Smooth muscle cell (in vitro differentiated cells): ENCODE results near the gene LIG3. TPM values are rescaled to one million over a fixed set of nuclear protein-coding genes. Genes with fewer than 3 reads are reported as not detected.

Source experiments
- DNase-seq: peaks from one replicate; lab custom pipeline; 2025; ENCODE audit not compliant: unreplicated experiment; lab: John Stamatoyannopoulos, UW
- H2AFZ ChIP-seq: fragments of 200-600 bp; sonication (generic); 2 replicates; pipeline ENCODE4 v1.6.0; 2016; ENCODE audit warnings: antibody characterized with exemption, low read depth, mild to moderate bottlenecking
- H3F3A ChIP-seq: fragments of 200-600 bp; sonication (generic); 2 replicates; pipeline ENCODE4 v1.6.0; 2017; ENCODE audit warnings: antibody characterized with exemption, low read depth
- H3K27ac ChIP-seq: fragments of 200-600 bp; sonication (generic); 2 replicates; pipeline ENCODE4 v1.5.1; 2016; ENCODE audit warnings: low read depth, mild to moderate bottlenecking
- H3K27me3 ChIP-seq: fragments of 200-600 bp; sonication (generic); 2 replicates; pipeline ENCODE4 v1.6.1; 2016; ENCODE audit warnings: low read depth, mild to moderate bottlenecking
- H3K36me3 ChIP-seq: fragments of 200-600 bp; sonication (generic); 2 replicates; pipeline ENCODE4 v1.5.1; 2016; ENCODE audit warnings: low read depth
- H3K4me1 ChIP-seq: fragments of 200-600 bp; sonication (generic); 2 replicates; pipeline ENCODE4 v1.5.1; 2016; ENCODE audit warnings: low read depth
- H3K4me2 ChIP-seq: fragments of 200-600 bp; sonication (generic); 2 replicates; pipeline ENCODE4 v1.6.0; 2016; ENCODE audit warnings: mild to moderate bottlenecking
- H3K4me3 ChIP-seq: fragments of 200-600 bp; sonication (generic); 2 replicates; pipeline ENCODE4 v1.5.1; 2016; ENCODE audit warnings: mild to moderate bottlenecking
- H3K79me2 ChIP-seq: fragments of 200-600 bp; sonication (generic); 2 replicates; pipeline ENCODE4 v1.6.0; 2016; ENCODE audit warnings: low read depth, mild to moderate bottlenecking
- H3K9ac ChIP-seq: fragments of 200-600 bp; sonication (generic); 2 replicates; pipeline ENCODE4 v1.6.0; 2016; ENCODE audit warnings: low read depth
- H3K9me3 ChIP-seq: fragments of 200-600 bp; sonication (generic); replicated peaks from 2 replicates; pipeline ENCODE4 v1.5.1; 2016; ENCODE audit warnings: low read depth
- H4K20me1 ChIP-seq: fragments of 200-600 bp; sonication (generic); 2 replicates; pipeline ENCODE4 v1.6.0; 2016; ENCODE audit warnings: low read depth
- WGBS: methylation state at CpG from one replicate; pipeline ENCODE4 v1.1.7; 2016; ENCODE audit warnings: low lambda C conversion rate; 5-methylcytosine and 5-hydroxymethylcytosine counted together
- polyA plus RNA-seq: library from polyadenylated mRNA; unstranded; fragments of >200 nt; fragmentation: Nextera tagmentation; extraction: Ambion mirVana; gene quantifications from 2 replicates; pipeline ENCODE4 v1.2.1, GENCODE V29; 2016
- total RNA-seq: library from RNA; depleted of rRNA; stranded (reverse); fragments of >200 nt; gene quantifications from 2 replicates; pipeline ENCODE4 v1.2.3, GENCODE V29; 2014
- TF ChIP-seq, protein P1 (sequence below): fragments of 200-600 bp; sonication (generic); IDR thresholded peaks from 2 replicates; pipeline ENCODE4 v1.5.1; 2017; ENCODE audit warnings: borderline replicate concordance, mild to moderate bottlenecking, antibody characterized with exemption; ENCODE audit not compliant: insufficient read depth, poor library complexity, severe bottlenecking

The LIG3 gene
- total and polyA plus RNA-seq, 2 experiments from 2014 or later: 18.1 to 34.6 TPM

DNA sequence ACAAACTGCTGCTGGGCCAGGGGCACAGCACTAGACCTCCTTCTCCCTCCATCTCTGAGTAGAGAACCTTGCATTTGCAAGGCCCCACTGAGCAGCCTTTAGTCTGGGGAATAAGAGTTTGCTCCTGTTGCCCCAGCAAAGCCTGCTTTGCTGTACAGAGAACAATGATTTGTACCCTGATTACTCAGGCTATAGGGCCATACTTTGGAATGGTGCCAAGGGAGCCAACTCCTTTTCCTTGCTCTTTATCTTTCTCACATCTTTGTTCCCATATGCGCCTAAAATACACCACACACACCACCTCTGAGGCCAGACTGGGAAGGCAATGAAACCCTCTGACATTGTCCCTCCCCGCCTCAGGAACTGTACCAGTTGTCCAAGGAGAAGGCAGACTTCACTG is 21.2 kb downstream of the LIG3 start:
- Histone ChIP-seq H3K4me2 (no peak overlapping the region), H4K20me1 (no peaks in the 10 kb centered on the region), H3K4me1 (no peaks in the 10 kb centered on the region), H3K36me3 (no peaks in the 10 kb centered on the region), H3K9ac (no peak overlapping the region), H3K79me2 (no peaks in the 10 kb centered on the region), H3K9me3 (no peaks in the 10 kb centered on the region), H3K4me3 (no peak overlapping the region), H2AFZ (no peak overlapping the region), H3F3A (no peaks in the 10 kb centered on the region), H3K27ac (no peak overlapping the region), H3K27me3 (no peaks in the 10 kb centered on the region)
- TF ChIP-seq, protein P1, sequence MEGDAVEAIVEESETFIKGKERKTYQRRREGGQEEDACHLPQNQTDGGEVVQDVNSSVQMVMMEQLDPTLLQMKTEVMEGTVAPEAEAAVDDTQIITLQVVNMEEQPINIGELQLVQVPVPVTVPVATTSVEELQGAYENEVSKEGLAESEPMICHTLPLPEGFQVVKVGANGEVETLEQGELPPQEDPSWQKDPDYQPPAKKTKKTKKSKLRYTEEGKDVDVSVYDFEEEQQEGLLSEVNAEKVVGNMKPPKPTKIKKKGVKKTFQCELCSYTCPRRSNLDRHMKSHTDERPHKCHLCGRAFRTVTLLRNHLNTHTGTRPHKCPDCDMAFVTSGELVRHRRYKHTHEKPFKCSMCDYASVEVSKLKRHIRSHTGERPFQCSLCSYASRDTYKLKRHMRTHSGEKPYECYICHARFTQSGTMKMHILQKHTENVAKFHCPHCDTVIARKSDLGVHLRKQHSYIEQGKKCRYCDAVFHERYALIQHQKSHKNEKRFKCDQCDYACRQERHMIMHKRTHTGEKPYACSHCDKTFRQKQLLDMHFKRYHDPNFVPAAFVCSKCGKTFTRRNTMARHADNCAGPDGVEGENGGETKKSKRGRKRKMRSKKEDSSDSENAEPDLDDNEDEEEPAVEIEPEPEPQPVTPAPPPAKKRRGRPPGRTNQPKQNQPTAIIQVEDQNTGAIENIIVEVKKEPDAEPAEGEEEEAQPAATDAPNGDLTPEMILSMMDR: no peak
- DNase-seq: no peak
- 93% methylated on average over 2 of the region's 2 CpGs for WGBS

DNA sequence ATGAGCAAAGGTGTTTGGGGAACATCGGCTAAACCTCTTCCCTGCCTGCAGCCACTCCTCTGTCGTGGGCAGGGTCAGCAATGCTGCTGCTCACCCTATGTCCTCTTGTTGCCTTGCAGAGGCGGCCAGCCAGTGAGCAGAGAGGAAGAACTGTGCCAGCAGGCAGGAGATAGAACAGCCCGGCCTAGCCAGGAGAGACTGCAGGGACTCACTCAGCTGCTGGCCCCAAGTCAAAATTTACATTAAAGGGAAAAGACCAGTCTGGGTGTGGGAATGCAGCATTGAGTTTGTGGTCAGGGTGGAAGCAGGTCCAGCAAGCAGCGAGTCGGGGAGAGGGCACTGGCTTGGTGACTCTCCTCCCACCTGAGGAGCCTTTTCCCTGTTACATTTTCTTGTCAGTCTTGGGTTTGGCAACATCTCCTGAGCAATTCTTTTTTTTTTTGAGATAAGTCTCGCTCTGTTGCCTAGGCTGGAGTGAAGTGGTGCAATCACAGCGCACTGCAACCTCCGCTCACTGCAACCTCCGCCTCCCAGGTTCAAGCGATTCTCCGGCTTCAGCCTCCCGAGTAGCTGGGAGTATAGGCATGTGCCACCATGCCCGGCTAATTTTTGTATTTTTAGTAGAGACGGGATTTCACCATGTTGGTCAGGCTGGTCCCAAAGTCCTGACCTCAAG is 22.7 kb downstream of the LIG3 start:
- Histone ChIP-seq H3K4me2 (no peak overlapping the region), H3K9me3 (no peaks in the 10 kb centered on the region), H3K27ac (no peak overlapping the region), H3K27me3 (no peaks in the 10 kb centered on the region), H3K36me3 (no peaks in the 10 kb centered on the region), H2AFZ (no peak overlapping the region), H3K9ac (no peak overlapping the region), H3K4me3 (no peak overlapping the region), H4K20me1 (no peaks in the 10 kb centered on the region), H3F3A (no peaks in the 10 kb centered on the region), H3K79me2 (no peaks in the 10 kb centered on the region), H3K4me1 (no peaks in the 10 kb centered on the region)
- WGBS: 96% methylated on average over 15 of the region's 15 CpGs
- no peak for DNase-seq
- TF ChIP-seq, protein P1: no peak

- no peaks in the 10 kb centered on the region for H3K27me3 ChIP-seq
- H3K79me2 ChIP-seq: no peaks in the 10 kb centered on the region
- TF ChIP-seq, protein P1: no peak
- H4K20me1 ChIP-seq: no peaks in the 10 kb centered on the region
- H3K9ac ChIP-seq: no peak overlapping the region
- H3K36me3 ChIP-seq: no peaks in the 10 kb centered on the region
- no peak overlapping the region for H3K27ac ChIP-seq
- 97% methylated on average over 4 of the region's 4 CpGs for WGBS
- H3K4me1 ChIP-seq: no peaks in the 10 kb centered on the region
- no peaks in the 10 kb centered on the region for H3F3A ChIP-seq
- H3K4me3 ChIP-seq: no peak overlapping the region
- no peak for DNase-seq
- H2AFZ ChIP-seq: no peak overlapping the region
- no peaks in the 10 kb centered on the region for H3K9me3 ChIP-seq
- H3K4me2 ChIP-seq: no peak overlapping the region
Measured at GRCh38 chr17:35003778-35004177, 23.5 kb downstream of the LIG3 start.

GRCh38 chr17:35006345-35006744 is 26.0 kb downstream of the LIG3 start:
- Histone ChIP-seq H3K36me3 (no peaks in the 10 kb centered on the region), H4K20me1 (no peaks in the 10 kb centered on the region), H3K9ac (no peak overlapping the region), H3K79me2 (no peaks in the 10 kb centered on the region), H2AFZ (no peak overlapping the region), H3K27me3 (no peaks in the 10 kb centered on the region), H3K4me2 (no peak overlapping the region), H3F3A (no peaks in the 10 kb centered on the region), H3K4me3 (no peak overlapping the region), H3K4me1 (no peaks in the 10 kb centered on the region), H3K27ac (no peak overlapping the region), H3K9me3 (no peaks in the 10 kb centered on the region)
- 93% methylated on average over 4 of the region's 4 CpGs for WGBS
- DNase-seq: no peak
- TF ChIP-seq, protein P1: no peak
